CD4-positive, alpha-beta T cell treated with Interleukin-6 for 4 hours (primary cell): Measurements from ENCODE around the gene ABCF1.

ENCODE experiments used
- DNase-seq: peaks from one replicate; pipeline ENCODE4 v3.0.0-alpha.2; 2020; ENCODE audit warnings: mixed read lengths

ABCF1 gene

GRCh38 chr6:30640481-30640880 lies 69.2 kb downstream of the ABCF1 start:
- no peak for DNase-seq

GRCh38 chr6:30641048-30641447 lies 69.8 kb downstream of the ABCF1 start:
- peak; percentile 12 for DNase-seq
